Measurements from ENCODE around the gene LIPN. TPM values are rescaled to one million over a fixed set of nuclear protein-coding genes. Genes with fewer than 3 reads are reported as not detected.

The LIPN gene
- total RNA-seq, 4 donors from 2014 or later, result not detected

DNA sequence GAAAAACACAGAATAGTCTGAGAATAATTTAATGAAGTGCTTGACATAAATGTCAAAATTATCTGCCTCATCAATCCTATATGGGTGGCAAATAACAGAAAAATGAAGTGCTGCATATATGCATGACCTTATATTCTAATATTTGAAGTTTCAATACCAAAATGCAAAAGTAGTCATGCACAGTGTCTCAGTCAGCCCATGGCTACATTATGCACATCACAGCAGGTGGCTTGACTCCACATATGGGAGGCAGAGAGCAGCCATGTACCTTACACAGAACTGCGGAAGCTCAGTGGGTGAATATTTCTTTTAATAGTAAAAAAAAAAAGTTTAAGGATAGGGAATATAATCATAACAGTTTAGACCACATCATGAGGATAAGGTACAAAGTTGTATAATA is 17.4 kb upstream of the LIPN start:
- in situ Hi-C loops (cut with MboI; ENCODE audit: low sequenced_read_pairs in 4 of 4), result no loop called here

DNA sequence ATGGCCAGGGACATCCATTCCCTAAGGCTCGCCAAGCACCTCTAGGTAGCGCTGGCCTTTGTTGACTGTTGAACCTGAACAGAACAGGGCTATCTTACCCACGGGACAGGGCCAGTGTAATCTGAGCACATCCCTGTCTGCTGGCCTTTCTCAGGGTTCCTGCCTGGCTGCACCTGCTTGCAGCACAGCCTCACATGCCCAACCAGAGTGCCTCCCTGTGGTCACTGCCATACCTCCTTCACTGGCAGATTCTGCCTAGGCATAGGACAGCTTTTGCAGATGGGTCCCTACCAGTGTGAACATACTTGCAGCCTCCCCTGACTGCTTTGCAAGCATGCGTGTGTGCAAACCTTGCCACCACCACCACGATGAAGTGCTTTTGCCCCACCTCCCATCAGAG is 15.8 kb upstream of the LIPN start:
- no peak overlapping the region for H3K4me3 ChIP-seq
- intact Hi-C loops (cut with DNase I; ENCODE audit: low total_unique reads) (no loop called here), in situ Hi-C loops (cut with MboI; ENCODE audit: low sequenced_read_pairs in 4 of 4) (no loop called here)
- no peaks in the 10 kb centered on the region for H3K27me3 ChIP-seq
- no peaks in the 10 kb centered on the region for H3K4me1 ChIP-seq
- ATAC-seq (no peak), DNase-seq (no peak)
- no peak overlapping the region for H3K27ac ChIP-seq
- no peaks in the 10 kb centered on the region for H3K36me3 ChIP-seq
- TF ChIP-seq, protein P1, sequence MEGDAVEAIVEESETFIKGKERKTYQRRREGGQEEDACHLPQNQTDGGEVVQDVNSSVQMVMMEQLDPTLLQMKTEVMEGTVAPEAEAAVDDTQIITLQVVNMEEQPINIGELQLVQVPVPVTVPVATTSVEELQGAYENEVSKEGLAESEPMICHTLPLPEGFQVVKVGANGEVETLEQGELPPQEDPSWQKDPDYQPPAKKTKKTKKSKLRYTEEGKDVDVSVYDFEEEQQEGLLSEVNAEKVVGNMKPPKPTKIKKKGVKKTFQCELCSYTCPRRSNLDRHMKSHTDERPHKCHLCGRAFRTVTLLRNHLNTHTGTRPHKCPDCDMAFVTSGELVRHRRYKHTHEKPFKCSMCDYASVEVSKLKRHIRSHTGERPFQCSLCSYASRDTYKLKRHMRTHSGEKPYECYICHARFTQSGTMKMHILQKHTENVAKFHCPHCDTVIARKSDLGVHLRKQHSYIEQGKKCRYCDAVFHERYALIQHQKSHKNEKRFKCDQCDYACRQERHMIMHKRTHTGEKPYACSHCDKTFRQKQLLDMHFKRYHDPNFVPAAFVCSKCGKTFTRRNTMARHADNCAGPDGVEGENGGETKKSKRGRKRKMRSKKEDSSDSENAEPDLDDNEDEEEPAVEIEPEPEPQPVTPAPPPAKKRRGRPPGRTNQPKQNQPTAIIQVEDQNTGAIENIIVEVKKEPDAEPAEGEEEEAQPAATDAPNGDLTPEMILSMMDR (IDR thresholded peaks at IDR 0.05 in 4 of 5, conservative IDR thresholded peaks at IDR 0.05 in 1 of 5), result no peak
- no peak for TF ChIP-seq POLR2A (IDR thresholded peaks at IDR 0.05)
- H3K9me3 ChIP-seq, result no peaks in the 10 kb centered on the region

More for the DNA sequence above, 17.4 kb upstream of the LIPN start:
- H3K4me3 ChIP-seq, result no peak overlapping the region
- ATAC-seq, result no peak
- H3K4me1 ChIP-seq, result no peaks in the 10 kb centered on the region
- no peaks in the 10 kb centered on the region for H3K9me3 ChIP-seq
- H3K27me3 ChIP-seq, result no peaks in the 10 kb centered on the region
- intact Hi-C loops (cut with DNase I; ENCODE audit: low total_unique reads), result no loop called here
- no peak for DNase-seq
- H3K36me3 ChIP-seq, result no peaks in the 10 kb centered on the region
- H3K27ac ChIP-seq, result no peak overlapping the region
- no peak for TF ChIP-seq POLR2A (IDR thresholded peaks at IDR 0.05)
- TF ChIP-seq, protein P1 (IDR thresholded peaks at IDR 0.05 in 4 of 5, conservative IDR thresholded peaks at IDR 0.05 in 1 of 5), result no peak

DNA sequence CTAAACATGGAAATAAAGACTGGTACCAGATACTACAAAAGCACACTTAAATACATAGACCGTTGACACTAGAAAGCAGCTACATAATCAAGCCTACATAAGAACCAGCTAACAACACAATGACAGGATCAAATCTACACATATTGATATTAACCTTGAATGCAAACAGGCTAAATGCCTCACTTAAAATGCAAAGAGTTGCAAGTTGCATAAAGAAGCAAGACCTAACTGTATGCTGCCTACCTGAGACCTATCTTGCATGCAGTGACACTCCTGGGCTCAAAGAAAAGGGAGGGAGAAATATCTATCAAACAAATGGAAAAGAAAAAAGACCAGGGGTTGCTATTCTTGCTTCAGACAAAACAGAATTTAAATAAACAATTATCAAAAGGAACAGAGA is 14.2 kb upstream of the LIPN start:
- TF ChIP-seq, protein P1 (IDR thresholded peaks at IDR 0.05 in 4 of 5, conservative IDR thresholded peaks at IDR 0.05 in 1 of 5), result no peak
- TF ChIP-seq POLR2A (IDR thresholded peaks at IDR 0.05), result no peak
- Histone ChIP-seq H3K27ac (no peak overlapping the region), H3K4me1 (no peaks in the 10 kb centered on the region), H3K9me3 (no peaks in the 10 kb centered on the region), H3K27me3 (no peaks in the 10 kb centered on the region), H3K4me3 (no peak overlapping the region), H3K36me3 (no peaks in the 10 kb centered on the region)
- intact Hi-C loops (cut with DNase I; ENCODE audit: low total_unique reads), result no loop called here
- no peak for ATAC-seq
- in situ Hi-C loops (cut with MboI; ENCODE audit: low sequenced_read_pairs in 4 of 4), result no loop called here
- no peak for DNase-seq

DNA sequence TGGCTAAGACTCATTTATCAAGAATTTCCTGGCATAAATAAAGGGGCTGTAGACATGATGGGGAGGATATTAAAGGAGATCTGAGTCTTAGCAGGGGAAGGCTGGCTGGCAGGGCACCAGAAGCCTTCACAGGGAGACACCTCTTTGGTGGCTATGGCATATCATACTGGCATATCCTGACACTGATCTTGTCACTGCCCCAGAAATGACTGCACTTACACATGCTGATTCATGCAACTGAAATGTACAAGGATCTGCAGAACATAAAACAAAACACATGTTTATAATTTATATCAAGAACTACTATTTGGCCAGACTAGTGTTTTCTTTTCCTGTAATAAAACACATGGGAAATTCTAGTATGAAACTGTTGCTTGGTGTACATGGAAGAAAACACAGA is 5.5 kb upstream of the LIPN start:
- Histone ChIP-seq H3K4me3 (no peak overlapping the region), H3K36me3 (no peaks in the 10 kb centered on the region), H3K4me1 (no peaks in the 10 kb centered on the region), H3K27ac (no peak overlapping the region), H3K9me3 (no peaks in the 10 kb centered on the region), H3K27me3 (no peaks in the 10 kb centered on the region)
- no peak for DNase-seq
- in situ Hi-C loops (cut with MboI; ENCODE audit: low sequenced_read_pairs in 4 of 4) (no loop called here), intact Hi-C loops (cut with DNase I; ENCODE audit: low total_unique reads) (no loop called here)
- TF ChIP-seq POLR2A (IDR thresholded peaks at IDR 0.05), result no peak
- TF ChIP-seq, protein P1 (IDR thresholded peaks at IDR 0.05 in 4 of 5, conservative IDR thresholded peaks at IDR 0.05 in 1 of 5), result no peak
- ATAC-seq, result no peak

DNA sequence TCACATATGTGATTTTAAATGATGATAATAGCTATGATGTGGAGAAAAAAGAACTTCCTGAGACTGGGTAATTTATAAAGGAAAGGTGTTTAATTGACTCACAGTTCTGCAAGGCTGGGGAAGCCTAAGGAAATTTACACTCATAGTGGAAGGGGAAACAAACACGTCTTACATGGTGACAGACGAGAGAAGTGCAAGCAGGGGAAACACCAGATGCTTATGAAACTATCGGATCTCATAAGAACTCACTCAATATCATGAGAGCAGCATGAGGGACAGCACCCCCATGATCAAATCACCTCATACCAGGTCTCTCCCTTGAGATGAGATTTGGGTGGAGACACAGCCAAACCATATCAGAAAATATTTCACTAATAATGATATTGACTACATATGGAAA is 4.1 kb upstream of the LIPN start:
- in situ Hi-C loops (cut with MboI; ENCODE audit: low sequenced_read_pairs in 4 of 4), result no loop called here
- TF ChIP-seq POLR2A (IDR thresholded peaks at IDR 0.05), result no peak
- TF ChIP-seq, protein P1 (IDR thresholded peaks at IDR 0.05 in 4 of 5, conservative IDR thresholded peaks at IDR 0.05 in 1 of 5), result no peak

More for the DNA sequence above, 4.1 kb upstream of the LIPN start:
- intact Hi-C loops (cut with DNase I; ENCODE audit: low total_unique reads), result no loop called here
- DNase-seq, result no peak
- no peak for ATAC-seq
- Histone ChIP-seq H3K4me3 (no peak overlapping the region), H3K27me3 (no peaks in the 10 kb centered on the region), H3K4me1 (no peaks in the 10 kb centered on the region), H3K27ac (no peak overlapping the region), H3K36me3 (no peaks in the 10 kb centered on the region), H3K9me3 (no peaks in the 10 kb centered on the region)

Measured in gastrocnemius medialis (tissue), 4 donors.